Activated CD4-positive, alpha-beta T cell treated with anti-CD3 and anti-CD28 coated beads for 36 hours (primary cell): ENCODE measurements around the gene DTX3. TPM values are rescaled to one million over a fixed set of nuclear protein-coding genes. Genes with fewer than 3 reads are reported as not detected.
A peak's percentile ranks its signal among the peaks of the same experiment; 100 is the strongest.
"Not testable (repeated sequence)": the region's sequence is repeated elsewhere in the genome, so short reads cannot be mapped to it uniquely, and the experiment has no call there.

Experiments used
- ATAC-seq: fragments of 200-7000 bp; cut with Tn5 transposase; one replicate; pipeline ENCODE4 v1.10.0; 2021; ENCODE audit warnings: mild to moderate bottlenecking, moderate library complexity
- CTCF ChIA-PET: fragments of 350-600 bp; sonication (Branson Sonifier 250); formaldehyde crosslinking; loops from one replicate; lab custom pipeline; 2021; ENCODE audit warnings: antibody characterized with exemption; lab: Charles Lee
- POLR2A ChIA-PET: fragments of 350-600 bp; sonication (Branson Sonifier 250); formaldehyde crosslinking; loops from one replicate; lab custom pipeline; 2021; ENCODE audit warnings: antibody characterized with exemption, inconsistent platforms; lab: Charles Lee
- DNase-seq: peaks from one replicate; pipeline ENCODE4 v3.0.0-alpha.2; 2020
- H3K27ac Mint-ChIP-seq: one replicate; pipeline ENCODE4 v1.8.0; 2021; ENCODE audit warnings: mixed read lengths
- H3K27me3 Mint-ChIP-seq: one replicate; pipeline ENCODE4 v1.8.0; 2021; ENCODE audit warnings: mixed read lengths
- H3K36me3 Mint-ChIP-seq: one replicate; pipeline ENCODE4 v1.8.0; 2021; ENCODE audit warnings: low read depth, mixed read lengths
- H3K4me1 Mint-ChIP-seq: one replicate; pipeline ENCODE4 v1.8.0; 2021; ENCODE audit warnings: mixed read lengths
- H3K4me3 Mint-ChIP-seq: one replicate; pipeline ENCODE4 v1.8.0; 2021; ENCODE audit warnings: mild to moderate bottlenecking, moderate library complexity, mixed read lengths
- H3K9me3 Mint-ChIP-seq: one replicate; pipeline ENCODE4 v1.8.0; 2021; ENCODE audit warnings: low read depth, mixed read lengths
- intact Hi-C, 2 experiments: fragments of 100-400 bp; cut with DNase I in 1 of 2; cut with micrococcal nuclease in 1 of 2; formaldehyde crosslinking; loops; one replicate each; pipeline versions ENCODE4 v1.14.2 to v1.15.1; 2022 to 2024; cut with DNase I, micrococcal nuclease
- total RNA-seq, 2 experiments: library from RNA; stranded (reverse); gene quantifications; one replicate each; pipeline ENCODE4 v1.2.3, GENCODE V29; 2021

Gene DTX3
- total RNA-seq, 2 experiments from 2014 or later = 16.7 to 17.0 TPM

DNA sequence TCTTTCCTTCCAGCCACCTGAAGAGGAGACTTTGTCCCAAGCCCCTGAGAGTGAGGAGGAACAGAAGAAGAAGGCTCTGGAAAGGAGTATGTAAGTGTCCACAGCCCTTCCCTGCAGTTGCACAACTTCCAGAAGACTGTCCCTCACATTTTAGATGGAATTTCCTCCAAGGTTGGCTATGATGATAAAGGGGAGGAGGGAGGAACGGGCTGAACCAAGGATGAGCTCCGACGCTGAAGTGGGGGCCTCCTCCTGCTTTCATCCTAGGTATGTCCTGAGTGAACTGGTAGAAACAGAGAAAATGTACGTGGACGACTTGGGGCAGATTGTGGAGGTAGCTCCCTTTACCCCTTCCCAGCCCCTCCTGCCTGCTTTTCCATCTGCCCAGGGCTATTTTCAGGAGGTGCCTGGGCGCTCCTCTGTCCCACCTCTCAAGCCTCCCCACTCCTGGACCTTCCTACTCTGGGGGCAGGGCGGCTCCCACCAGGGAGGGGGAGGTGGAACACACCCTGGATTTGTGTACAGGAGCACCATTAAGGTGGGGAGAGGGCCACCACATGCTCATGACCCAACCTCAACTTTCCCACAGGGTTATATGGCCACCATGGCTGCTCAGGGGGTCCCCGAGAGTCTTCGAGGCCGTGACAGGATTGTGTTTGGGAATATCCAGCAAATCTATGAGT lies 8.9 kb downstream of the DTX3 start:
- H3K4me1 Mint-ChIP-seq = peaks cover 3% of the 10 kb centered on the region
- intact Hi-C loops = no loop called here
- POLR2A ChIA-PET = interaction anchor here (0.8 kb wide), 1 partner anchor 23 kb away, joined by 4 read pairs; no protein-coding TSS in a partner anchor

DNA sequence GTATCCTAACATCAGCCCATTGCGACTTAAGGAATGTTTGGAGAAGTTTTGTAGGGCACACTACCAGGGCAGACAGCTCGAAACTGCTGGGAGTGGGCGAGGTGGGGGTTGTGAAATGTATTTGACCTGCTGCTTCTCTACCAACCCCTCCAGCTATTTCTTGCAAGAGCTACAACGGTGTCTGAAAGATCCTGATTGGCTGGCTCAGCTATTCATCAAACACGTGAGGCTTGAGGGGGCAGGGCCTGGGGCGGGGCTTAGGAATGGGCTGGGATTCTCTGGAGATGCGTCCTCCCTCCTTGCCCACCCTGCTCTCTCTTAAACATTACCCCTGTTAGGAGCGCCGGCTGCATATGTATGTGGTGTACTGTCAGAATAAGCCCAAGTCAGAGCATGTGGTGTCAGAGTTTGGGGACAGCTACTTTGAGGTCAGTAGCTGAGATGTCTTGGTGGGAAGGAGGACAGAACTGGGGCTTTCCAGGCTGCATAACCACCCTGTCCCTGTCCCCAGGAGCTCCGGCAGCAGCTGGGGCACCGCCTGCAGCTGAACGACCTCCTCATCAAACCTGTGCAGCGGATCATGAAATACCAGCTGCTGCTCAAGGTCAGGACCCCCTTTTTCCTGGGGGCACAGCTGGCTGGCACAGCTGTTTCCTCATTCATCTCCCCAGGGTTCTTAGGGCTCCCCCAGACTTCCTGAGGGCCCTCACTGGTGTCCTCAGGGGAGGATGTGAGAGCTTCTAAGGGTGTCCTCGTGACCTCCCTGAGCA lies 9.7 kb downstream of the DTX3 start:
- Mint-ChIP-seq H3K36me3 (no peaks in the 10 kb centered on the region), H3K27me3 (peaks cover 34% of the 10 kb centered on the region), H3K27ac (no peak overlapping the region), H3K9me3 (no peaks in the 10 kb centered on the region), H3K4me1 (peaks cover 5% of the 10 kb centered on the region), H3K4me3 (no peak overlapping the region)
- intact Hi-C loops = no loop called here
- ChIA-PET POLR2A (interaction anchor here (0.8 kb wide), 1 partner anchor 24 kb away, joined by 4 read pairs; no protein-coding TSS in a partner anchor), CTCF (interaction anchor here (0.7 to 3.6 kb wide), 11 partner anchors 13 to 78 kb away, joined by 3 to 16 read pairs (median 3); partner anchors contain the start of gene B4GALNT1)
- DNase-seq (peak; percentile 48), ATAC-seq (no peak)

More for the DNA sequence above, 8.9 kb downstream of the DTX3 start:
- ATAC-seq (no peak), DNase-seq (no peak)
- CTCF ChIA-PET = interaction anchor here (0.8 to 2.9 kb wide), 8 partner anchors 13 to 79 kb away, joined by 3 to 9 read pairs (median 3); partner anchors contain the start of gene B4GALNT1
- Mint-ChIP-seq H3K36me3 (no peaks in the 10 kb centered on the region), H3K4me3 (no peak overlapping the region), H3K27me3 (peaks cover 27% of the 10 kb centered on the region), H3K27ac (no peak overlapping the region), H3K9me3 (no peaks in the 10 kb centered on the region)

DNA sequence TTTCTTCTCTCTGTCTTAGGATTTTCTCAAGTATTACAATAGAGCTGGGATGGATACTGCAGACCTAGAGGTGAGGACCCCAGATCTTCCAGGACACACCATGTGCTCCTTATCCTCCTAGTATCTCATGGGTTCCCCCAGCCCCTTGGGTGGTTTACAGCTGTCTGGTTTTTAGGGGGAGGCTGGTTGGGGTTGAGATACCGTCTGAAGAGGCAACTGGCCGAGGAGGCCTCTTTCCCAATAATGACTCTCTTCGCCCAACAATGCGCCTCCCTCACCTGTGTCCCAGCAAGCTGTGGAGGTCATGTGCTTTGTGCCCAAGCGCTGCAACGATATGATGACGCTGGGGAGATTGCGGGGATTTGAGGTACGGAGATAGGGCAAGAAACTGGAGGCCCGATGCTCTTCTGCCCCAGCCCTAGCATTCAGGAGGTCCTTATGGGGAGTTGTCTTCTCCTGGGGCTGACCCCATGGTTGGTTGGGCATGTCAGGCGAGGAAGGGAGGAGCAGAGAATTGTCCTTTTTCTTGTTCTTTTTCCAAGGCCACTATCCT lies 10.4 kb downstream of the DTX3 start:
- intact Hi-C loops = no loop called here
- Mint-ChIP-seq H3K9me3 (no peaks in the 10 kb centered on the region), H3K4me3 (no peak overlapping the region), H3K4me1 (peaks cover 8% of the 10 kb centered on the region), H3K36me3 (no peaks in the 10 kb centered on the region), H3K27ac (no peak overlapping the region), H3K27me3 (peaks cover 37% of the 10 kb centered on the region)
- DNase-seq (no peak), ATAC-seq (no peak)
- ChIA-PET POLR2A (no interaction called here), CTCF (interaction anchor here (1.0 to 3.6 kb wide), 3 partner anchors 15 to 69 kb away, joined by 3 to 16 read pairs (median 9); no protein-coding TSS in a partner anchor)

DNA sequence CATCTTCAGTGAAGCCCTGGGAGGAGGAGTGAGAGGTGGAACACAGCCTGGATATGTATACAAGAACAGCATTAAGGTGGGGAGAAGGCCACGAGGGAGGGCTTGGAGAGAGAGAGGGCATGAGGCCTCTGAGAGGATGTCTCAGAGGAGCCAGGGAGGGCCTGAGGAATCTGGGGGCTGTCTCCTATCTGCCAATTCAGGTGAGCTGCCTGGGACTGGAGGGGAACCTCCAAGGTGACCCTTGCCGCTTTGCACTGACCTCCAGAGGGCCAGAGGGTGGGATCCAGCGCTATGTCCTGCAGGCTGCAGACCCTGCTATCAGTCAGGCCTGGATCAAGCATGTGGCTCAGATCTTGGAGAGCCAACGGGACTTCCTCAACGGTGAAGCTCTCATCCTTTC lies 11.0 kb downstream of the DTX3 start:
- DNase-seq (no peak), ATAC-seq (no peak)
- H3K4me1 Mint-ChIP-seq = peaks cover 11% of the 10 kb centered on the region
- peaks cover 41% of the 10 kb centered on the region for H3K27me3 Mint-ChIP-seq
- no peaks in the 10 kb centered on the region for H3K9me3 Mint-ChIP-seq
- intact Hi-C loops = no loop called here
- H3K27ac Mint-ChIP-seq = no peak overlapping the region
- ChIA-PET CTCF (interaction anchor here (1.0 to 3.6 kb wide), 3 partner anchors 9 to 33 kb away, joined by 3 to 16 read pairs (median 9); no protein-coding TSS in a partner anchor), POLR2A (no interaction called here)
- H3K4me3 Mint-ChIP-seq = no peak overlapping the region
- no peaks in the 10 kb centered on the region for H3K36me3 Mint-ChIP-seq

- DNase-seq = no peak
- no peak for ATAC-seq
- H3K27ac Mint-ChIP-seq = no peak overlapping the region
- H3K4me3 Mint-ChIP-seq = no peak overlapping the region
- peaks cover 19% of the 10 kb centered on the region for H3K4me1 Mint-ChIP-seq
- peaks cover 49% of the 10 kb centered on the region for H3K27me3 Mint-ChIP-seq
- POLR2A ChIA-PET = no interaction called here
- no peaks in the 10 kb centered on the region for H3K36me3 Mint-ChIP-seq
- intact Hi-C loops = no loop called here
- CTCF ChIA-PET = interaction anchor here (0.7 to 3.6 kb wide), 4 partner anchors 8 to 373 kb away, joined by 3 to 16 read pairs (median 6); no protein-coding TSS in a partner anchor
- no peaks in the 10 kb centered on the region for H3K9me3 Mint-ChIP-seq
Measured at GRCh38 chr12:57616383-57617101, 11.9 kb downstream of the DTX3 start.

GRCh38 chr12:57617942-57618341 lies 13.3 kb downstream of the DTX3 start:
- no peak for DNase-seq
- H3K9me3 Mint-ChIP-seq = no peaks in the 10 kb centered on the region
- POLR2A ChIA-PET = no interaction called here
- CTCF ChIA-PET = interaction anchor here (1.0 to 1.3 kb wide), 2 partner anchors 15 to 18 kb away, joined by 3 read pairs; partner anchors contain the start of gene B4GALNT1
- H3K27me3 Mint-ChIP-seq = peaks cover 59% of the 10 kb centered on the region
- no peaks in the 10 kb centered on the region for H3K36me3 Mint-ChIP-seq
- no peak overlapping the region for H3K27ac Mint-ChIP-seq
- intact Hi-C loops = no loop called here
- peaks cover 26% of the 10 kb centered on the region for H3K4me1 Mint-ChIP-seq
- H3K4me3 Mint-ChIP-seq = no peak overlapping the region
- no peak for ATAC-seq

DNA sequence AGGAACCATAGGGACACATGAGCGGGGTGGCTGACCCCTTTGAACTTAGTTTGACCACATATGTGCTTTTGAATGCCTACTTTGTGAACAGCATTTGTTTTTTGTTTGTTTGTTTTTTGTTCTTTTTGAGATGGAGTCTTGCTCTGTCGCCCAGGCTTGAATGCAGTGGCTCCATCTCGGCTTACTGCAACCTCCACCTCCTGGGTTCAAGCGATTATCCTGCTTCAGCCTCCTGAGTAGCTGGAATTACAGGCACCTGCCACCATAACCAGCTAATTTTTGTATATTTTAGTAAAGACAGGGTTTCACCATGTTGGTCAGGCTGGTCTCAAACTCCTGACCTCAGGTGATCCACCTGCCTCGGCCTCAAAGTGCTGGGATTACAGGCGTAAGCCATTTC lies 13.8 kb downstream of the DTX3 start:
- H3K36me3 Mint-ChIP-seq, DNase-seq, ATAC-seq, H3K4me3 Mint-ChIP-seq, POLR2A ChIA-PET, intact Hi-C loops, H3K9me3 Mint-ChIP-seq, H3K27ac Mint-ChIP-seq: not testable (repeated sequence)
- peaks cover 26% of the 10 kb centered on the region for H3K4me1 Mint-ChIP-seq
- H3K27me3 Mint-ChIP-seq = peaks cover 59% of the 10 kb centered on the region
- CTCF ChIA-PET = interaction anchor here (1.0 to 1.3 kb wide), 2 partner anchors 14 to 19 kb away, joined by 3 read pairs; partner anchors contain the start of gene B4GALNT1

- H3K27me3 Mint-ChIP-seq = peaks cover 63% of the 10 kb centered on the region
- intact Hi-C loops = no loop called here
- ATAC-seq = no peak
- no peak overlapping the region for H3K27ac Mint-ChIP-seq
- ChIA-PET CTCF (interaction anchor here (0.7 to 6.3 kb wide), 5 partner anchors 14 to 69 kb away, joined by 3 to 76 read pairs (median 4); partner anchors contain the start of gene B4GALNT1), POLR2A (interaction anchor here (0.6 kb wide), 1 partner anchor 40 kb away, joined by 3 read pairs; no protein-coding TSS in a partner anchor)
- no peak overlapping the region for H3K4me3 Mint-ChIP-seq
- no peaks in the 10 kb centered on the region for H3K9me3 Mint-ChIP-seq
- DNase-seq = no peak
- no peaks in the 10 kb centered on the region for H3K36me3 Mint-ChIP-seq
- H3K4me1 Mint-ChIP-seq = peaks cover 26% of the 10 kb centered on the region
Measured at GRCh38 chr12:57618966-57619433, 14.4 kb downstream of the DTX3 start.

- peaks cover 26% of the 10 kb centered on the region for H3K4me1 Mint-ChIP-seq
- DNase-seq (peak; percentile 53), ATAC-seq (peak; percentile 34)
- no peak overlapping the region for H3K27ac Mint-ChIP-seq
- POLR2A ChIA-PET = interaction anchor here (0.6 kb wide), 1 partner anchor 41 kb away, joined by 3 read pairs; no protein-coding TSS in a partner anchor
- no peaks in the 10 kb centered on the region for H3K36me3 Mint-ChIP-seq
- no peaks in the 10 kb centered on the region for H3K9me3 Mint-ChIP-seq
- H3K4me3 Mint-ChIP-seq = no peak overlapping the region
- CTCF ChIA-PET = interaction anchor here (0.6 to 6.3 kb wide), 12 partner anchors 8 to 231 kb away, joined by 3 to 76 read pairs (median 8); partner anchors contain the start of gene B4GALNT1
- intact Hi-C loops = loop anchor here in 1 of 2 experiments (5.0 kb wide), 1 partner anchor 162 kb away; the partner anchor contains the start of genes GLI1 and INHBE
- H3K27me3 Mint-ChIP-seq = peaks cover 67% of the 10 kb centered on the region
Measured at GRCh38 chr12:57619434-57620244, 15.0 kb downstream of the DTX3 start.
